Ovary (tissue), 3 donors: ENCODE results near the gene MRPL21.

Experiments used
- CTCF ChIP-seq, 3 donors: fragments of 450-650 bp in 2 of 3; fragments of 200-600 bp in 1 of 3; IDR thresholded peaks; one replicate each; pipeline versions ENCODE4 v1.5.1 to v1.8.0; 2016 to 2022; ENCODE audit warnings: antibody characterized with exemption in 3 of 3, mild to moderate bottlenecking in 1 of 3
- EP300 ChIP-seq: sonication (generic); formaldehyde crosslinking; IDR thresholded peaks from one replicate; pipeline ENCODE4 v1.6.1; 2017; ENCODE audit warnings: antibody characterized with exemption
- POLR2A ChIP-seq: fragments of 450-650 bp; IDR thresholded peaks from one replicate; pipeline ENCODE4 v1.6.1; 2017; ENCODE audit warnings: antibody characterized with exemption, mild to moderate bottlenecking, moderate library complexity
- donor health status: DM: no; HTN: no; CAD: no.

- TF ChIP-seq CTCF (IDR thresholded peaks at IDR 0.05) (no peak), POLR2A (no peak), EP300 (no peak)
These were observed 35.3 kb downstream of the MRPL21 start for GRCh38 chr11:68868221-68868835.
